HepG2 (cell line): ENCODE data around the gene COBL. TPM values are rescaled to one million over a fixed set of nuclear protein-coding genes. Genes with fewer than 3 reads are reported as not detected.

Source experiments
- ATAC-seq: fragments of 200-7000 bp; cut with Tn5 transposase; 3 replicates; pipeline ENCODE4 v1.9.1; 2020; ENCODE audit warnings: mild to moderate bottlenecking, moderate library complexity
- BruUV-seq: library from RNA; stranded (reverse); fragments of 400-500 nt; replicated peaks from 2 replicates; lab custom pipeline; 2021; lab: Mats Ljungman, UMichigan
- CTCF ChIA-PET: fragments of 300-600 bp; formaldehyde crosslinking; extraction: SDS; loops from one replicate; lab custom pipeline; 2021; ENCODE audit warnings: low total read pairs, inconsistent platforms, low intra/inter-chr PET ratio; lab: Yijun Ruan, JAX
- POLR2A ChIA-PET: fragments of 350-600 bp; sonication (Branson Sonifier 250); formaldehyde crosslinking; loops from one replicate; lab custom pipeline; 2020; ENCODE audit warnings: antibody characterized with exemption, inconsistent platforms; lab: Yijun Ruan, JAX
- DNase-seq: peaks from one replicate; pipeline ENCODE4 v3.0.0-alpha.2; 2015; ENCODE audit warnings: low spot score
- FAIRE-seq: peaks from 3 replicates; lab custom pipeline; 2011; peaks lifted over from hg19 to GRCh38; lab: Jason Lieb, UNC
- H2AFZ ChIP-seq: one replicate; pipeline ENCODE4 v1.6.1; 2011; ENCODE audit warnings: low read length, inconsistent platforms
- H3K27ac ChIP-seq: fragments of 300-600 bp; 3 replicates; pipeline ENCODE4 v1.8.0; 2011; ENCODE audit warnings: mixed run types, mild to moderate bottlenecking, mixed read lengths, low read length, inconsistent platforms; ENCODE audit not compliant: insufficient read depth; ENCODE audit errors: extremely low read length
- H3K27me3 ChIP-seq, 2 experiments: fragments of 200-600 bp in 1 of 2; 2 replicates in 1 of 2; 3 replicates in 1 of 2; pipeline versions ENCODE4 v1.6.0 to v1.8.0; 2011; ENCODE audit warnings: low read length in 2 of 2, mild to moderate bottlenecking in 2 of 2, moderate library complexity in 2 of 2, inconsistent platforms in 1 of 2; ENCODE audit not compliant: insufficient read depth in 2 of 2, control insufficient read depth in 1 of 2
- H3K36me3 ChIP-seq, 2 experiments: fragments of 200-600 bp in 1 of 2; replicated peaks in 1 of 2; 2 replicates in 1 of 2; 3 replicates in 1 of 2; pipeline versions ENCODE4 v1.5.1 to v1.8.0; 2011; ENCODE audit warnings: low read length in 2 of 2, inconsistent platforms in 1 of 2; ENCODE audit not compliant: insufficient read depth in 2 of 2, control insufficient read depth in 1 of 2
- H3K4me1 ChIP-seq: 2 replicates; pipeline ENCODE4 v1.5.1; 2012; ENCODE audit warnings: low read length, inconsistent platforms; ENCODE audit not compliant: insufficient read depth
- H3K4me2 ChIP-seq: 2 replicates; pipeline ENCODE4 v1.6.0; 2011; ENCODE audit warnings: low read depth, low read length, inconsistent platforms
- H3K4me3 ChIP-seq, 3 experiments: fragments of 200-600 bp in 1 of 3; sonication (generic), shearing (Covaris generic) in 1 of 3; replicated peaks in 1 of 3; 2 replicates each; pipeline ENCODE4 v1.5.1; 2011 to 2016; ENCODE audit warnings: low read length in 3 of 3, inconsistent platforms in 2 of 3, low read depth in 2 of 3, mild to moderate bottlenecking in 2 of 3, control low read depth in 1 of 3, mixed read lengths in 1 of 3; ENCODE audit not compliant: insufficient read depth in 1 of 3
- H3K79me2 ChIP-seq: one replicate; pipeline ENCODE4 v1.6.1; 2011; ENCODE audit warnings: low read length, inconsistent platforms; ENCODE audit not compliant: insufficient read depth
- H3K9ac ChIP-seq: 2 replicates; pipeline ENCODE4 v1.6.0; 2011; ENCODE audit warnings: mild to moderate bottlenecking, low read depth, low read length, inconsistent platforms; ENCODE audit not compliant: insufficient read depth
- H3K9me3 ChIP-seq: 2 replicates; pipeline ENCODE4 v1.5.1; 2012; ENCODE audit warnings: mild to moderate bottlenecking, low read length
- H4K20me1 ChIP-seq: 2 replicates; pipeline ENCODE4 v1.6.0; 2011; ENCODE audit warnings: inconsistent platforms, mild to moderate bottlenecking, low read length, moderate library complexity; ENCODE audit not compliant: insufficient read depth
- ARID5B ChIP-seq: IDR thresholded peaks from 2 replicates; pipeline ENCODE4 v1.4.0; 2020; ENCODE audit warnings: mild to moderate bottlenecking, missing genetic modification reagents
- CAMTA2 ChIP-seq: sonication (generic); formaldehyde crosslinking; IDR thresholded peaks from 2 replicates; pipeline ENCODE4 v1.4.0; 2020; ENCODE audit warnings: mild to moderate bottlenecking, missing genetic modification reagents, borderline replicate concordance
- IRX3 ChIP-seq: sonication (generic); formaldehyde crosslinking; IDR thresholded peaks from 2 replicates; pipeline ENCODE4 v1.8.1; 2023; ENCODE audit warnings: mild to moderate bottlenecking, low read depth, missing genetic modification reagents, borderline replicate concordance
- KMT2A ChIP-seq: sonication (generic); formaldehyde crosslinking; IDR thresholded peaks from 2 replicates; pipeline ENCODE4 v1.4.0; 2020; ENCODE audit warnings: missing genetic modification reagents
- MTF1 ChIP-seq: sonication (generic); formaldehyde crosslinking; IDR thresholded peaks from 2 replicates; pipeline ENCODE4 v1.5.0; 2020; ENCODE audit warnings: missing genetic modification reagents
- NFYC ChIP-seq: IDR thresholded peaks from 2 replicates; pipeline ENCODE4 v1.6.1; 2016; ENCODE audit warnings: missing genetic modification reagents, missing compliant biosample characterization
- STAT5B ChIP-seq: sonication (generic); formaldehyde crosslinking; IDR thresholded peaks from 2 replicates; pipeline ENCODE4 v1.4.0; 2020; ENCODE audit warnings: missing genetic modification reagents
- ZBTB42 ChIP-seq: sonication (generic); formaldehyde crosslinking; IDR thresholded peaks from 2 replicates; pipeline ENCODE4 v1.5.0; 2020; ENCODE audit warnings: mild to moderate bottlenecking, missing genetic modification reagents
- ZKSCAN5 ChIP-seq: sonication (generic); formaldehyde crosslinking; IDR thresholded peaks from 2 replicates; pipeline ENCODE4 v1.5.1; 2020; ENCODE audit warnings: mild to moderate bottlenecking, missing genetic modification reagents
- ZNF274 ChIP-seq: sonication (generic); formaldehyde crosslinking; IDR thresholded peaks from 2 replicates; pipeline ENCODE4 v1.5.1; 2020; ENCODE audit warnings: mild to moderate bottlenecking, missing genetic modification reagents
- ZNF30 ChIP-seq: sonication (generic); formaldehyde crosslinking; IDR thresholded peaks from 2 replicates; pipeline ENCODE4 v1.5.0; 2020; ENCODE audit warnings: mild to moderate bottlenecking, missing genetic modification reagents
- ZNF451 ChIP-seq: sonication (generic); formaldehyde crosslinking; IDR thresholded peaks from 2 replicates; pipeline ENCODE4 v1.5.0; 2020; ENCODE audit warnings: mild to moderate bottlenecking, missing genetic modification reagents
- ZNF746 ChIP-seq: sonication (generic); formaldehyde crosslinking; IDR thresholded peaks from 2 replicates; pipeline ENCODE4 v1.8.0; 2022; ENCODE audit warnings: mild to moderate bottlenecking, missing genetic modification reagents
- WGBS: methylation state at CpG from one replicate; pipeline ENCODE4 v1.1.6; 2017; ENCODE audit warnings: low lambda C conversion rate; 5-methylcytosine and 5-hydroxymethylcytosine counted together
- in situ Hi-C: cut with HindIII; loops from 2 replicates; pipeline ENCODE4 v1.10.0; 2017; ENCODE audit warnings: low pct_unique_long_range_greater_than_20kb; ENCODE audit not compliant: extremely low pct_ligation_motif_present
- intact Hi-C: fragments of 100-400 bp; cut with micrococcal nuclease; formaldehyde crosslinking; loops from one replicate; pipeline ENCODE4 v1.10.0; 2022; ENCODE audit not compliant: unreplicated experiment
- polyA plus RNA-seq, 8 experiments: library from polyadenylated mRNA; depleted of rRNA in 3 of 8; stranded (reverse) in 7 of 8; unstranded in 1 of 8; fragments of >200 nt; fragmentation: Illumina TruSeq in 4 of 8; extraction: Trizol in 4 of 8; gene quantifications; 2 replicates each; pipeline versions ENCODE4 v1.2.1 to v1.2.3, GENCODE V29; 2011 to 2016; ENCODE audit warnings: low read depth in 4 of 8, missing spikeins in 1 of 8, mixed read lengths in 1 of 8; ENCODE audit not compliant: insufficient read depth in 1 of 8
- total RNA-seq, 5 experiments: library from RNA; depleted of rRNA; stranded (reverse); fragments of >200 nt; fragmentation: Illumina TruSeq; extraction: Trizol; gene quantifications; 2 replicates each; pipeline ENCODE4 v1.2.3, GENCODE V29; 2016; ENCODE audit warnings: low read depth in 1 of 5
- TF ChIP-seq, protein P1 (sequence below), 2 experiments: sonication (generic) in 1 of 2; formaldehyde crosslinking in 1 of 2; IDR thresholded peaks; 2 replicates each; pipeline versions ENCODE4 v1.5.1 to v1.6.1; 2011 to 2020; ENCODE audit warnings: borderline replicate concordance in 1 of 2, low read depth in 1 of 2, low read length in 1 of 2, mild to moderate bottlenecking in 1 of 2, missing genetic modification reagents in 1 of 2, moderate library complexity in 1 of 2
- TF ChIP-seq, protein P2 (sequence below): sonication (generic); formaldehyde crosslinking; IDR thresholded peaks from 2 replicates; pipeline ENCODE4 v1.4.0; 2020; ENCODE audit warnings: missing genetic modification reagents, low read depth, mild to moderate bottlenecking, borderline replicate concordance

COBL gene
- total and polyA plus RNA-seq, 2 of the 13 experiments (the other 11 are each of a cell fraction or from before 2014, with no cell fraction given) = 3.8 to 4.9 TPM

GRCh38 chr7:50970092-50970491 is 346.5 kb downstream of the COBL start:
- no peak overlapping the region for H3K9ac ChIP-seq
- ATAC-seq (no peak), FAIRE-seq (no peak), DNase-seq (no peak)
- no TSS peak for BruUV-seq
- H3K27ac ChIP-seq = no peak overlapping the region
- H3K9me3 ChIP-seq = no peaks in the 10 kb centered on the region
- TF ChIP-seq, protein P1, sequence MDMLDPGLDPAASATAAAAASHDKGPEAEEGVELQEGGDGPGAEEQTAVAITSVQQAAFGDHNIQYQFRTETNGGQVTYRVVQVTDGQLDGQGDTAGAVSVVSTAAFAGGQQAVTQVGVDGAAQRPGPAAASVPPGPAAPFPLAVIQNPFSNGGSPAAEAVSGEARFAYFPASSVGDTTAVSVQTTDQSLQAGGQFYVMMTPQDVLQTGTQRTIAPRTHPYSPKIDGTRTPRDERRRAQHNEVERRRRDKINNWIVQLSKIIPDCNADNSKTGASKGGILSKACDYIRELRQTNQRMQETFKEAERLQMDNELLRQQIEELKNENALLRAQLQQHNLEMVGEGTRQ (IDR thresholded peaks at IDR 0.05; ENCODE audit: low read depth, low read length) = no peak
- TF ChIP-seq, protein P1 (CRISPR knock-in tag; IDR thresholded peaks at IDR 0.05; ENCODE audit: borderline replicate concordance) = no peak
- TF ChIP-seq IRX3 (CRISPR knock-in tag) (no peak), ARID5B (CRISPR knock-in tag) (no peak), KMT2A (CRISPR knock-in tag) (no peak), NFYC (CRISPR knock-in tag) (no peak), STAT5B (CRISPR knock-in tag) (no peak), ZKSCAN5 (CRISPR knock-in tag) (no peak), ZNF746 (CRISPR knock-in tag) (no peak), ZNF451 (CRISPR knock-in tag) (no peak), ZNF274 (no peak), ZBTB42 (no peak), ZNF30 (CRISPR knock-in tag) (no peak), MTF1 (no peak), CAMTA2 (CRISPR knock-in tag) (no peak)
- TF ChIP-seq, protein P2, sequence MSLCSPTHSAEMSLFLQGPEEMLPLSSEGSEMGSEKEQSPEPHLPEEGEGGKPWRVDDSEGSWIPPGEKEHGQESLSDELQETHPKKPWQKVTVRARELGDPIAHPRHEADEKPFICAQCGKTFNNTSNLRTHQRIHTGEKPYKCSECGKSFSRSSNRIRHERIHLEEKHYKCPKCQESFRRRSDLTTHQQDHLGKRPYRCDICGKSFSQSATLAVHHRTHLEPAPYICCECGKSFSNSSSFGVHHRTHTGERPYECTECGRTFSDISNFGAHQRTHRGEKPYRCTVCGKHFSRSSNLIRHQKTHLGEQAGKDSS (CRISPR knock-in tag) = no peak
- no peak overlapping the region for H3K4me2 ChIP-seq
- no peaks in the 10 kb centered on the region for H3K36me3 ChIP-seq
- H3K4me1 ChIP-seq = no peaks in the 10 kb centered on the region
- ChIA-PET POLR2A (no interaction called here), CTCF (no interaction called here)
- no peak overlapping the region for H3K4me3 ChIP-seq
- intact Hi-C loops = no loop called here
- 47% methylated on average over 5 of the region's 7 CpGs for WGBS
- no peaks in the 10 kb centered on the region for H3K79me2 ChIP-seq
- H3K27me3 ChIP-seq = peaks cover 0 to 6% of the 10 kb centered on the region in 2 experiments; a peak in 2 of 5 replicates
- in situ Hi-C loops = no loop called here
- no peaks in the 10 kb centered on the region for H4K20me1 ChIP-seq
- H2AFZ ChIP-seq = no peak overlapping the region
